Calu3 (cell line): ENCODE measurements around the gene SYNE2. TPM values are rescaled to one million over a fixed set of nuclear protein-coding genes. Genes with fewer than 3 reads are reported as not detected.

Source experiments
- BruUV-seq: library from RNA; stranded (reverse); fragments of 400-500 nt; replicated peaks from 2 replicates; lab custom pipeline; 2021; lab: Mats Ljungman, UMichigan
- CTCF ChIA-PET: fragments of 300-600 bp; sonication (Branson Sonifier 250); formaldehyde crosslinking; loops from one replicate; lab custom pipeline; 2022; ENCODE audit warnings: antibody characterized with exemption; lab: Charles Lee
- DNase-seq: peaks from one replicate; pipeline ENCODE4 v3.0.0; 2022
- H3K27ac Mint-ChIP-seq: one replicate; pipeline ENCODE4 v1.8.0; 2022; ENCODE audit warnings: mixed read lengths; ENCODE audit not compliant: unreplicated experiment
- H3K27me3 Mint-ChIP-seq: one replicate; pipeline ENCODE4 v1.8.0; 2022; ENCODE audit warnings: mixed read lengths; ENCODE audit not compliant: unreplicated experiment
- H3K36me3 Mint-ChIP-seq: one replicate; pipeline ENCODE4 v1.8.0; 2022; ENCODE audit warnings: mild to moderate bottlenecking, moderate library complexity, mixed read lengths; ENCODE audit not compliant: insufficient read depth, unreplicated experiment
- H3K4me1 Mint-ChIP-seq: one replicate; pipeline ENCODE4 v1.8.0; 2022; ENCODE audit warnings: mild to moderate bottlenecking, low read depth, mixed read lengths; ENCODE audit not compliant: unreplicated experiment
- H3K4me3 Mint-ChIP-seq: one replicate; pipeline ENCODE4 v1.8.0; 2022; ENCODE audit warnings: mild to moderate bottlenecking, low read depth, moderate library complexity, mixed read lengths; ENCODE audit not compliant: unreplicated experiment
- H3K9me3 Mint-ChIP-seq: one replicate; pipeline ENCODE4 v1.8.0; 2022; ENCODE audit warnings: low read depth, mixed read lengths; ENCODE audit not compliant: unreplicated experiment
- CTCF ChIP-seq: fragments of 200-600 bp; IDR thresholded peaks from one replicate; pipeline ENCODE4 v1.8.0; 2022; ENCODE audit warnings: antibody characterized with exemption; ENCODE audit not compliant: unreplicated experiment
- intact Hi-C: fragments of 100-400 bp; cut with micrococcal nuclease; formaldehyde crosslinking; loops from one replicate; pipeline ENCODE4 v1.10.0; 2022; ENCODE audit not compliant: unreplicated experiment
- total RNA-seq: library from RNA; stranded (reverse); gene quantifications from 2 replicates; pipeline ENCODE4 v1.2.3, GENCODE V29; 2022

SYNE2 gene
- total RNA-seq, 1 experiment from 2014 or later, result 171 TPM

- Mint-ChIP-seq H3K36me3 (peaks cover 40% of the 10 kb centered on the region), H3K9me3 (no peaks in the 10 kb centered on the region), H3K27ac (no peak overlapping the region), H3K4me3 (no peak overlapping the region), H3K27me3 (no peaks in the 10 kb centered on the region), H3K4me1 (no peaks in the 10 kb centered on the region)
- TF ChIP-seq CTCF, result no peak
- intact Hi-C loops, result no loop called here
- no TSS peak for BruUV-seq
- DNase-seq, result no peak
- CTCF ChIA-PET, result no interaction called here
These were observed 368.7 kb downstream of the SYNE2 start for GRCh38 chr14:64221391-64222003.

GRCh38 chr14:64225151-64225757 lies 372.4 kb downstream of the SYNE2 start:
- no peak for TF ChIP-seq CTCF
- no TSS peak for BruUV-seq
- peaks cover 27% of the 10 kb centered on the region for H3K36me3 Mint-ChIP-seq
- no peaks in the 10 kb centered on the region for H3K4me1 Mint-ChIP-seq
- DNase-seq, result no peak
- H3K4me3 Mint-ChIP-seq, result no peak overlapping the region
- no peaks in the 10 kb centered on the region for H3K27me3 Mint-ChIP-seq
- CTCF ChIA-PET, result no interaction called here
- no peaks in the 10 kb centered on the region for H3K9me3 Mint-ChIP-seq
- intact Hi-C loops, result no loop called here
- no peak overlapping the region for H3K27ac Mint-ChIP-seq

GRCh38 chr14:64227856-64228255 lies 375.1 kb downstream of the SYNE2 start:
- H3K27ac Mint-ChIP-seq, result no peak overlapping the region
- no TSS peak for BruUV-seq
- no peak overlapping the region for H3K4me3 Mint-ChIP-seq
- no peaks in the 10 kb centered on the region for H3K9me3 Mint-ChIP-seq
- CTCF ChIA-PET, result no interaction called here
- no peaks in the 10 kb centered on the region for H3K27me3 Mint-ChIP-seq
- no peak for TF ChIP-seq CTCF
- peaks cover 22% of the 10 kb centered on the region for H3K36me3 Mint-ChIP-seq
- H3K4me1 Mint-ChIP-seq, result no peaks in the 10 kb centered on the region
- intact Hi-C loops, result no loop called here
- no peak for DNase-seq

GRCh38 chr14:64229489-64229888 lies 376.7 kb downstream of the SYNE2 start:
- intact Hi-C loops, result no loop called here
- no peak for TF ChIP-seq CTCF
- no peak overlapping the region for H3K4me3 Mint-ChIP-seq
- CTCF ChIA-PET, result interaction anchor here (0.6 kb wide), 1 partner anchor 18 kb away, joined by 5 read pairs; no protein-coding TSS in a partner anchor
- H3K27me3 Mint-ChIP-seq, result no peaks in the 10 kb centered on the region
- BruUV-seq, result no TSS peak
- H3K36me3 Mint-ChIP-seq, result peaks cover 30% of the 10 kb centered on the region
- no peak for DNase-seq
- H3K4me1 Mint-ChIP-seq, result no peaks in the 10 kb centered on the region
- no peaks in the 10 kb centered on the region for H3K9me3 Mint-ChIP-seq
- no peak overlapping the region for H3K27ac Mint-ChIP-seq
